Activated CD8-positive, alpha-beta memory T cell treated with anti-CD3 and anti-CD28 coated beads, Interleukin-2, amount 50 U/mL, for 48 hours (primary cell): ENCODE measurements around the gene GJD2.
A peak's percentile ranks its signal among the peaks of the same experiment; 100 is the strongest.

Source experiments
- DNase-seq: peaks from one replicate; pipeline ENCODE4 v3.0.0-alpha.2; 2020

Gene GJD2

GRCh38 chr15:34754674-34755418, at the start of gene GJD2:
Gene GJD2 (minus strand): TSS chr15:34754998. CDS start chr15:34754488, 510 bp downstream.
- no peak for DNase-seq

- no peak for DNase-seq
Observed at GRCh38 chr15:34804113-34804512, 49.3 kb upstream of the GJD2 start.

- DNase-seq = no peak
Observed at GRCh38 chr15:34802803-34803750, 48.3 kb upstream of the GJD2 start.

GRCh38 chr15:34802371-34802770, 47.6 kb upstream of the GJD2 start:
- DNase-seq = no peak

- DNase-seq = no peak
Observed at GRCh38 chr15:34799149-34800101, 44.6 kb upstream of the GJD2 start.

GRCh38 chr15:34796847-34797435, 42.1 kb upstream of the GJD2 start:
- DNase-seq = no peak

GRCh38 chr15:34795267-34796081, 40.7 kb upstream of the GJD2 start, which contains the start of gene ACTC1:
Gene ACTC1 (minus strand): TSS chr15:34795549. CDS start chr15:34794808, 741 bp downstream.
- DNase-seq = peak; percentile 55

GRCh38 chr15:34794590-34795206, 39.9 kb upstream of the GJD2 start:
- DNase-seq = no peak

GRCh38 chr15:34793901-34794300, 39.1 kb upstream of the GJD2 start:
- no peak for DNase-seq

GRCh38 chr15:34793071-34793470, 38.3 kb upstream of the GJD2 start:
- no peak for DNase-seq

- DNase-seq = no peak
Observed at GRCh38 chr15:34791701-34792100, 36.9 kb upstream of the GJD2 start.

GRCh38 chr15:34790121-34790520, 35.3 kb upstream of the GJD2 start:
- DNase-seq = no peak

- DNase-seq = no peak
Observed at GRCh38 chr15:34789326-34789725, 34.5 kb upstream of the GJD2 start.

GRCh38 chr15:34786206-34786605, 31.4 kb upstream of the GJD2 start:
- DNase-seq = no peak

- DNase-seq = no peak
Observed at GRCh38 chr15:34783991-34784390, 29.2 kb upstream of the GJD2 start.

GRCh38 chr15:34783431-34783830, 28.6 kb upstream of the GJD2 start:
- no peak for DNase-seq

GRCh38 chr15:34782901-34783300, 28.1 kb upstream of the GJD2 start:
- DNase-seq = no peak

GRCh38 chr15:34780725-34781124, 25.9 kb upstream of the GJD2 start:
- no peak for DNase-seq

- no peak for DNase-seq
Observed at GRCh38 chr15:34776606-34777105, 21.9 kb upstream of the GJD2 start.

GRCh38 chr15:34773917-34774316, 19.1 kb upstream of the GJD2 start:
- DNase-seq = no peak

GRCh38 chr15:34773013-34773412, 18.2 kb upstream of the GJD2 start:
- no peak for DNase-seq
